WTC11 (cell line): ENCODE data around the gene CDNF. TPM values are rescaled to one million over a fixed set of nuclear protein-coding genes. Genes with fewer than 3 reads are reported as not detected.

Experiments
- ATAC-seq: fragments of 200-7000 bp; cut with Tn5 transposase; 2 replicates; pipeline ENCODE4 v1.10.0; 2021; ENCODE audit warnings: mild to moderate bottlenecking, moderate library complexity
- CTCF ChIA-PET: fragments of 300-600 bp; sonication (Branson Sonifier 250); formaldehyde crosslinking; loops from one replicate; lab custom pipeline; 2021; ENCODE audit warnings: antibody characterized with exemption; lab: Charles Lee
- POLR2A ChIA-PET: fragments of 350-600 bp; sonication (Branson Sonifier 250); formaldehyde crosslinking; loops from one replicate; lab custom pipeline; 2021; ENCODE audit warnings: antibody characterized with exemption; lab: Charles Lee
- DNase-seq: peaks from one replicate; pipeline ENCODE4 v3.0.0; 2021; ENCODE audit warnings: low spot score
- H3K27ac Mint-ChIP-seq: 2 replicates; pipeline ENCODE4 v1.8.0; 2021; ENCODE audit warnings: mixed read lengths
- H3K27me3 Mint-ChIP-seq: 2 replicates; pipeline ENCODE4 v1.8.0; 2021; ENCODE audit warnings: low read depth, mild to moderate bottlenecking, moderate library complexity, mixed read lengths
- H3K36me3 Mint-ChIP-seq: 2 replicates; pipeline ENCODE4 v1.8.0; 2021; ENCODE audit warnings: mixed read lengths
- H3K4me1 Mint-ChIP-seq: 2 replicates; pipeline ENCODE4 v1.8.0; 2022; ENCODE audit warnings: mixed read lengths
- H3K4me3 Mint-ChIP-seq: 2 replicates; pipeline ENCODE4 v1.8.0; 2021; ENCODE audit warnings: mild to moderate bottlenecking, moderate library complexity, mixed read lengths
- H3K9me3 Mint-ChIP-seq: 2 replicates; pipeline ENCODE4 v1.8.0; 2021; ENCODE audit warnings: mixed read lengths
- CBFB ChIP-seq: sonication (generic); formaldehyde crosslinking; IDR thresholded peaks from 2 replicates; pipeline ENCODE4 v1.8.1; 2022; ENCODE audit warnings: mild to moderate bottlenecking, low read depth, missing genetic modification reagents
- CREB1 ChIP-seq: sonication (generic); formaldehyde crosslinking; IDR thresholded peaks from 2 replicates; pipeline ENCODE4 v1.8.0; 2023; ENCODE audit warnings: mild to moderate bottlenecking, missing genetic modification reagents
- ESRRA ChIP-seq: sonication (generic); formaldehyde crosslinking; IDR thresholded peaks from 2 replicates; pipeline ENCODE4 v1.8.1; 2022; ENCODE audit warnings: mild to moderate bottlenecking, missing genetic modification reagents, borderline replicate concordance
- FOXP1 ChIP-seq: sonication (generic); formaldehyde crosslinking; IDR thresholded peaks from 2 replicates; pipeline ENCODE4 v1.8.0; 2022; ENCODE audit warnings: missing genetic modification reagents, mild to moderate bottlenecking, moderate library complexity, borderline replicate concordance
- JUN ChIP-seq: sonication (generic); formaldehyde crosslinking; IDR thresholded peaks from 2 replicates; pipeline ENCODE4 v1.8.0; 2023; ENCODE audit warnings: mild to moderate bottlenecking, missing genetic modification reagents
- KAT7 ChIP-seq: sonication (generic); formaldehyde crosslinking; IDR thresholded peaks from 2 replicates; pipeline ENCODE4 v1.8.1; 2023; ENCODE audit warnings: missing genetic modification reagents, mild to moderate bottlenecking, borderline replicate concordance
- MXD4 ChIP-seq: fragments of 250-450 bp; sonication (Bioruptor Pico); IDR thresholded peaks from 2 replicates; pipeline ENCODE4 v1.8.0; 2021; ENCODE audit warnings: mild to moderate bottlenecking, moderate library complexity, borderline replicate concordance
- MYBL2 ChIP-seq: sonication (generic); formaldehyde crosslinking; IDR thresholded peaks from 2 replicates; pipeline ENCODE4 v1.8.1; 2023; ENCODE audit warnings: mild to moderate bottlenecking, moderate library complexity, missing genetic modification reagents
- NFYB ChIP-seq: sonication (generic); formaldehyde crosslinking; conservative IDR thresholded peaks from 2 replicates; pipeline ENCODE4 v1.8.0; 2022; ENCODE audit warnings: low read depth, missing genetic modification reagents
- OVOL2 ChIP-seq: fragments of 250-450 bp; sonication (Bioruptor Pico); IDR thresholded peaks from 2 replicates; pipeline ENCODE4 v1.9.0; 2021; ENCODE audit warnings: mild to moderate bottlenecking, borderline replicate concordance
- SP1 ChIP-seq: sonication (generic); formaldehyde crosslinking; conservative IDR thresholded peaks from 2 replicates; pipeline ENCODE4 v1.8.1; 2022; ENCODE audit warnings: missing genetic modification reagents
- TCF7 ChIP-seq: sonication (generic); formaldehyde crosslinking; IDR thresholded peaks from 2 replicates; pipeline ENCODE4 v1.8.0; 2022; ENCODE audit warnings: mild to moderate bottlenecking, low read depth, missing genetic modification reagents, moderate library complexity
- TEAD4 ChIP-seq: sonication (generic); formaldehyde crosslinking; IDR thresholded peaks from 2 replicates; pipeline ENCODE4 v1.8.0; 2022; ENCODE audit warnings: mild to moderate bottlenecking, missing genetic modification reagents
- ZNF219 ChIP-seq: sonication (generic); formaldehyde crosslinking; IDR thresholded peaks from 2 replicates; pipeline ENCODE4 v1.8.0; 2023; ENCODE audit warnings: missing genetic modification reagents, mild to moderate bottlenecking, borderline replicate concordance
- ZNF416 ChIP-seq: fragments of 250-450 bp; sonication (Bioruptor Pico); IDR thresholded peaks from 2 replicates; pipeline ENCODE4 v1.9.0; 2021; ENCODE audit warnings: mild to moderate bottlenecking, inconsistent platforms
- total RNA-seq: library from RNA; stranded (reverse); gene quantifications from 3 replicates; pipeline ENCODE4 v1.2.3, GENCODE V29; 2021
- TF ChIP-seq, protein P1 (sequence below): sonication (generic); formaldehyde crosslinking; IDR thresholded peaks from 2 replicates; pipeline ENCODE4 v1.8.1; 2023; ENCODE audit warnings: mild to moderate bottlenecking, moderate library complexity, missing genetic modification reagents
- TF ChIP-seq, protein P2 (sequence below): sonication (generic); formaldehyde crosslinking; IDR thresholded peaks from 2 replicates; pipeline ENCODE4 v1.8.0; 2022; ENCODE audit warnings: mild to moderate bottlenecking, missing genetic modification reagents
- TF ChIP-seq, protein P3 (sequence below): sonication (generic); formaldehyde crosslinking; IDR thresholded peaks from 2 replicates; pipeline ENCODE4 v1.8.1; 2022; ENCODE audit warnings: missing genetic modification reagents, borderline replicate concordance
- TF ChIP-seq, protein P4 (sequence below): sonication (generic); formaldehyde crosslinking; IDR thresholded peaks from 2 replicates; pipeline ENCODE4 v1.8.0; 2022; ENCODE audit warnings: mild to moderate bottlenecking, missing genetic modification reagents
- TF ChIP-seq, protein P5 (sequence below): sonication (generic); formaldehyde crosslinking; IDR thresholded peaks from 2 replicates; pipeline ENCODE4 v1.8.1; 2022; ENCODE audit warnings: low read depth, mild to moderate bottlenecking, moderate library complexity, missing genetic modification reagents, borderline replicate concordance
- TF ChIP-seq, protein P6 (sequence below): sonication (generic); formaldehyde crosslinking; IDR thresholded peaks from 2 replicates; pipeline ENCODE4 v1.8.1; 2022; ENCODE audit warnings: mild to moderate bottlenecking, moderate library complexity, missing genetic modification reagents
- TF ChIP-seq, protein P7 (sequence below): sonication (generic); formaldehyde crosslinking; IDR thresholded peaks from 2 replicates; pipeline ENCODE4 v1.8.0; 2022; ENCODE audit warnings: mild to moderate bottlenecking, missing genetic modification reagents

The CDNF gene
- total RNA-seq, 1 experiment from 2014 or later, result 1.4 TPM

DNA sequence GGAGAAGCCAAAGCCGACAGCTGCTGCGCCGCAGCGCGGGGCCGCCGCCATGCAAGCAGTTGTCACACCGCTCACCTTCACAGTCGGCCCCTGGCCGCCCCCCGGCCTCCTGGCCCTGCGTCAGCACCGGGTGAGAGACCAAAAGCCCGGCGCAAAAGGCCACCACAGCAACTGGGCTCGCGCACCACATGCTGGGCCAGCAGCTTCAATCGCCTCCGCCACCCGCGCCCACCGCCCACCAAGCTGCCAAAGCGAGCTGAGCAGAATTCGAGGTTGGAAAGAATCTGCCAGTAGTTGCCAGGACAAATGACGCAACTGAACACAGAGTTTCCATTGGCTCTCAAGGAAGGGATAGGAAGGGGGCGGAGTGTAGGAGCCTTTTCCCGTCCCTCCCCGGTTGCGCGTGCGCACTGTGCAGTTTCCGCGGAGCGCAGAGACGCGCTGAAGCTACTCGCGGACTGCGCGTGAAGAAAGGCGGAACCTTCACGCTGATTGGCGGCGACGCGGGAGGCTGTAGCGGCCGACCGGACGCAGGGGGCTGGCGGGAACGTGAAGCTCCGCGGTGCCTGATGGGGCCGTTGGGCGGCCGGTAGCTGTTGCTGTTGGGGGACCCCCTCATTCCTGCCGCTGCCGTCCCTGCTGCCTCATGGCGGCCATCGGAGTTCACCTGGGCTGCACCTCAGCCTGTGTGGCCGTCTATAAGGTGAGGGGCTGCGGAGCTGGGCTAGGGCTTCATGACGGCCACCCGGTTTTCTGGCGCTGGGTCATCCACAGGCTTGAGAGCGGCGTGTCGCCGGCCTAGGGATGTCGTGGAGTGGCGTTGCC lies at the start of gene CDNF, which contains the start of the genes HSPA14 and MSANTD7 (continued):
- TF ChIP-seq, protein P1, sequence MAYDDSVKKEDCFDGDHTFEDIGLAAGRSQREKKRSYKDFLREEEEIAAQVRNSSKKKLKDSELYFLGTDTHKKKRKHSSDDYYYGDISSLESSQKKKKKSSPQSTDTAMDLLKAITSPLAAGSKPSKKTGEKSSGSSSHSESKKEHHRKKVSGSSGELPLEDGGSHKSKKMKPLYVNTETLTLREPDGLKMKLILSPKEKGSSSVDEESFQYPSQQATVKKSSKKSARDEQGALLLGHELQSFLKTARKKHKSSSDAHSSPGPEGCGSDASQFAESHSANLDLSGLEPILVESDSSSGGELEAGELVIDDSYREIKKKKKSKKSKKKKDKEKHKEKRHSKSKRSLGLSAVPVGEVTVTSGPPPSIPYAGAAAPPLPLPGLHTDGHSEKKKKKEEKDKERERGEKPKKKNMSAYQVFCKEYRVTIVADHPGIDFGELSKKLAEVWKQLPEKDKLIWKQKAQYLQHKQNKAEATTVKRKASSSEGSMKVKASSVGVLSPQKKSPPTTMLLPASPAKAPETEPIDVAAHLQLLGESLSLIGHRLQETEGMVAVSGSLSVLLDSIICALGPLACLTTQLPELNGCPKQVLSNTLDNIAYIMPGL (CRISPR knock-in tag), result peak; percentile 80
- TF ChIP-seq SP1 (CRISPR knock-in tag) (peak; percentile 50; the same call in 1 of the 2 replicates), ESRRA (CRISPR knock-in tag) (no peak), ZNF416 (0 out of 2 replicates have a peak, but pooled peaks have one; percentile 61), NFYB (CRISPR knock-in tag) (peak; percentile 86), JUN (CRISPR knock-in tag) (no peak), FOXP1 (peak; percentile 78), MYBL2 (CRISPR knock-in tag) (peak; percentile 51; the same call in 1 of the 2 replicates), TCF7 (CRISPR knock-in tag) (0 out of 2 replicates have a peak, but pooled peaks have one; percentile 30)
- TF ChIP-seq, protein P2, sequence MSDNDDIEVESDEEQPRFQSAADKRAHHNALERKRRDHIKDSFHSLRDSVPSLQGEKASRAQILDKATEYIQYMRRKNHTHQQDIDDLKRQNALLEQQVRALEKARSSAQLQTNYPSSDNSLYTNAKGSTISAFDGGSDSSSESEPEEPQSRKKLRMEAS (CRISPR knock-in tag), result peak; percentile 81
- TF ChIP-seq, protein P3, sequence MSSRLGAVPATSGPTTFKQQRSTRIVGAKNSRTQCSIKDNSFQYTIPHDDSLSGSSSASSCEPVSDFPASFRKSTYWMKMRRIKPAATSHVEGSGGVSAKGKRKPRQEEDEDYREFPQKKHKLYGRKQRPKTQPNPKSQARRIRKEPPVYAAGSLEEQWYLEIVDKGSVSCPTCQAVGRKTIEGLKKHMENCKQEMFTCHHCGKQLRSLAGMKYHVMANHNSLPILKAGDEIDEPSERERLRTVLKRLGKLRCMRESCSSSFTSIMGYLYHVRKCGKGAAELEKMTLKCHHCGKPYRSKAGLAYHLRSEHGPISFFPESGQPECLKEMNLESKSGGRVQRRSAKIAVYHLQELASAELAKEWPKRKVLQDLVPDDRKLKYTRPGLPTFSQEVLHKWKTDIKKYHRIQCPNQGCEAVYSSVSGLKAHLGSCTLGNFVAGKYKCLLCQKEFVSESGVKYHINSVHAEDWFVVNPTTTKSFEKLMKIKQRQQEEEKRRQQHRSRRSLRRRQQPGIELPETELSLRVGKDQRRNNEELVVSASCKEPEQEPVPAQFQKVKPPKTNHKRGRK (CRISPR knock-in tag), result 0 out of 2 replicates have a peak, but pooled peaks have one; percentile 30
- TF ChIP-seq, protein P4, sequence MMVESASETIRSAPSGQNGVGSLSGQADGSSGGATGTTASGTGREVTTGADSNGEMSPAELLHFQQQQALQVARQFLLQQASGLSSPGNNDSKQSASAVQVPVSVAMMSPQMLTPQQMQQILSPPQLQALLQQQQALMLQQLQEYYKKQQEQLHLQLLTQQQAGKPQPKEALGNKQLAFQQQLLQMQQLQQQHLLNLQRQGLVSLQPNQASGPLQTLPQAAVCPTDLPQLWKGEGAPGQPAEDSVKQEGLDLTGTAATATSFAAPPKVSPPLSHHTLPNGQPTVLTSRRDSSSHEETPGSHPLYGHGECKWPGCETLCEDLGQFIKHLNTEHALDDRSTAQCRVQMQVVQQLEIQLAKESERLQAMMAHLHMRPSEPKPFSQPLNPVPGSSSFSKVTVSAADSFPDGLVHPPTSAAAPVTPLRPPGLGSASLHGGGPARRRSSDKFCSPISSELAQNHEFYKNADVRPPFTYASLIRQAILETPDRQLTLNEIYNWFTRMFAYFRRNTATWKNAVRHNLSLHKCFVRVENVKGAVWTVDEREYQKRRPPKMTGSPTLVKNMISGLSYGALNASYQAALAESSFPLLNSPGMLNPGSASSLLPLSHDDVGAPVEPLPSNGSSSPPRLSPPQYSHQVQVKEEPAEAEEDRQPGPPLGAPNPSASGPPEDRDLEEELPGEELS (CRISPR knock-in tag), result 0 out of 2 replicates have a peak, but pooled peaks have one; percentile 24
- TF ChIP-seq, protein P5, sequence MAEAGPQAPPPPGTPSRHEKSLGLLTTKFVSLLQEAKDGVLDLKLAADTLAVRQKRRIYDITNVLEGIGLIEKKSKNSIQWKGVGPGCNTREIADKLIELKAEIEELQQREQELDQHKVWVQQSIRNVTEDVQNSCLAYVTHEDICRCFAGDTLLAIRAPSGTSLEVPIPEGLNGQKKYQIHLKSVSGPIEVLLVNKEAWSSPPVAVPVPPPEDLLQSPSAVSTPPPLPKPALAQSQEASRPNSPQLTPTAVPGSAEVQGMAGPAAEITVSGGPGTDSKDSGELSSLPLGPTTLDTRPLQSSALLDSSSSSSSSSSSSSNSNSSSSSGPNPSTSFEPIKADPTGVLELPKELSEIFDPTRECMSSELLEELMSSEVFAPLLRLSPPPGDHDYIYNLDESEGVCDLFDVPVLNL (CRISPR knock-in tag), result peak; percentile 76; the same call in 1 of the 2 replicates
- TF ChIP-seq, protein P6, sequence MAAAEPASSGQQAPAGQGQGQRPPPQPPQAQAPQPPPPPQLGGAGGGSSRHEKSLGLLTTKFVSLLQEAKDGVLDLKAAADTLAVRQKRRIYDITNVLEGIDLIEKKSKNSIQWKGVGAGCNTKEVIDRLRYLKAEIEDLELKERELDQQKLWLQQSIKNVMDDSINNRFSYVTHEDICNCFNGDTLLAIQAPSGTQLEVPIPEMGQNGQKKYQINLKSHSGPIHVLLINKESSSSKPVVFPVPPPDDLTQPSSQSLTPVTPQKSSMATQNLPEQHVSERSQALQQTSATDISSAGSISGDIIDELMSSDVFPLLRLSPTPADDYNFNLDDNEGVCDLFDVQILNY (CRISPR knock-in tag), result peak; percentile 91
- TF ChIP-seq, protein P7, sequence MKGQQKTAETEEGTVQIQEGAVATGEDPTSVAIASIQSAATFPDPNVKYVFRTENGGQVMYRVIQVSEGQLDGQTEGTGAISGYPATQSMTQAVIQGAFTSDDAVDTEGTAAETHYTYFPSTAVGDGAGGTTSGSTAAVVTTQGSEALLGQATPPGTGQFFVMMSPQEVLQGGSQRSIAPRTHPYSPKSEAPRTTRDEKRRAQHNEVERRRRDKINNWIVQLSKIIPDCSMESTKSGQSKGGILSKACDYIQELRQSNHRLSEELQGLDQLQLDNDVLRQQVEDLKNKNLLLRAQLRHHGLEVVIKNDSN (CRISPR knock-in tag), result peak; percentile 32; the same call in 1 of the 2 replicates

DNA sequence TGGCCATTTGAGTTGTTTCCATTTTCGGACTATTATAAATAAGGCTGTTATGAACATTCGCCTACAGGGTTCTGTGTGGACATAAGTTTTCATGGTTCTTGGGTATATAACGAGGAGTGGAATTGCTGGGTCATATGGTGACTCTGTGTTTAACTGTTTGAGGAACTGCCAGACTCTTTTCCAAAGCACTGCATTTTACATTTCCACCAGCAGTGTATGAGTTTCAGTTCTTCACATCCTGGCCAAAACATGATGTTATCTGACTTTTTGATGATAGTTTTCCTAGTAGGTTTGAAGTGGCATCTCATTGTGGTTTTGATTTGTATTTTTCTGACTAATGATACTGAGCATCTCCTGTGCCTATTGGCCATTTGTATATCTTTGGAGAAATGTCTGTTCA lies 46.2 kb upstream of the CDNF start:
- ChIA-PET CTCF (no interaction called here), POLR2A (no interaction called here)
- H3K9me3 Mint-ChIP-seq, result no peaks in the 10 kb centered on the region
- ATAC-seq (no peak), DNase-seq (no peak)
- H3K4me3 Mint-ChIP-seq, result no peak overlapping the region
- no peak overlapping the region for H3K27ac Mint-ChIP-seq
- H3K36me3 Mint-ChIP-seq, result peaks cover 13% of the 10 kb centered on the region
- peaks cover 24% of the 10 kb centered on the region for H3K4me1 Mint-ChIP-seq
- no peaks in the 10 kb centered on the region for H3K27me3 Mint-ChIP-seq
- no peak for TF ChIP-seq CREB1 (CRISPR knock-in tag)
- TF ChIP-seq KAT7 (CRISPR knock-in tag), result no peak
- TF ChIP-seq, protein P5 (CRISPR knock-in tag), result no peak
- no peak for TF ChIP-seq TEAD4 (CRISPR knock-in tag)
- TF ChIP-seq CBFB (CRISPR knock-in tag), result no peak
- TF ChIP-seq MXD4, result no peak
- TF ChIP-seq, protein P4 (CRISPR knock-in tag), result no peak
- TF ChIP-seq FOXP1, result no peak
- TF ChIP-seq OVOL2, result no peak
- TF ChIP-seq ZNF219 (CRISPR knock-in tag), result no peak
